ENCODE data around the gene DDR2.

- no peak for TF ChIP-seq EZH2 (IDR thresholded peaks at IDR 0.05; ENCODE audit: low read length, unreplicated experiment)
- no peak for TF ChIP-seq CTCF (conservative IDR thresholded peaks at IDR 0.05; ENCODE audit: low read depth, low read length)
- TF ChIP-seq EZH2phosphoT487 (IDR thresholded peaks at IDR 0.05; ENCODE audit: borderline replicate concordance, low read length), result no peak
Observed at GRCh38 chr1:162674034-162674608, 41.9 kb downstream of the DDR2 start.

Measured in PC-3 (cell line).